Muscle layer of duodenum (tissue), 2 donors: Measurements from ENCODE around the gene MACO1.
"Not testable (repeated sequence)": the region's sequence is repeated elsewhere in the genome, so short reads cannot be mapped to it uniquely, and the experiment has no call there.

ENCODE experiments used
- H3K27ac ChIP-seq: one replicate; pipeline ENCODE4 v1.7.0; 2013; ENCODE audit warnings: mild to moderate bottlenecking, low read length
- H3K27me3 ChIP-seq: one replicate; pipeline ENCODE4 v1.7.0; 2013; ENCODE audit warnings: low read depth, mild to moderate bottlenecking, control low read depth, low read length
- H3K36me3 ChIP-seq, 2 donors: one replicate each; pipeline ENCODE4 v1.7.0; 2013; ENCODE audit warnings: low read length in 2 of 2, control low read depth in 1 of 2, mild to moderate bottlenecking in 1 of 2; ENCODE audit not compliant: insufficient read depth in 2 of 2, control insufficient read depth in 1 of 2
- H3K4me1 ChIP-seq, 2 donors: one replicate each; pipeline ENCODE4 v1.7.0; 2013; ENCODE audit warnings: low read length in 2 of 2, mild to moderate bottlenecking in 2 of 2, control low read depth in 1 of 2, moderate library complexity in 1 of 2; ENCODE audit not compliant: insufficient read depth in 2 of 2, control insufficient read depth in 1 of 2
- H3K4me3 ChIP-seq, 2 donors: one replicate each; pipeline ENCODE4 v1.7.0; 2013; ENCODE audit warnings: low read length in 2 of 2, low read depth in 1 of 2, mild to moderate bottlenecking in 1 of 2
- H3K9me3 ChIP-seq, 2 donors: one replicate each; pipeline ENCODE4 v1.7.0; 2013; ENCODE audit warnings: low read length in 2 of 2, control low read depth in 1 of 2, mild to moderate bottlenecking in 1 of 2; ENCODE audit not compliant: control insufficient read depth in 1 of 2
- donor health status: healthy.

The MACO1 gene

DNA sequence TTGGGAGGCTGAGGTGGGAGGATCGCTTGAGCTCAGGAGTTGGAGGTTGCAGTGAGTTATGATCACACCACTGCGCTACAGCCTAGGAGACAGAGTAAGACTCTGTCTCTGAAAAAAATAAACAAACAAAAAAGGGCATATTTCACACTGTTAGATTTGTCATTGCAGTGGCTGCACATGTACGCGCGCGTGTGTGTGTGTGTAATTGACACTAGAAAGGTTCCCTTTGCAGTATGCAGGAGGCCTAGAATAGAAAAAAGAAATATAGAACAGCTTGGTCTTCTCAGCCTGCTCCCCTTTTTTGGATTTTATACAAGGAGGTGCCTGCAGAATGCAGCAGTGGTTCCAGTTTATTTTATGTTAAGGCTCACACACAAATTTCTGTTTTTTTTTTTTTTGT is 8.6 kb downstream of the MACO1 start:
- H3K4me1 ChIP-seq = peaks cover 22 to 34% of the 10 kb centered on the region in 2 donors
- H3K27me3 ChIP-seq = no peaks in the 10 kb centered on the region
- no peak overlapping the region for H3K4me3 ChIP-seq

DNA sequence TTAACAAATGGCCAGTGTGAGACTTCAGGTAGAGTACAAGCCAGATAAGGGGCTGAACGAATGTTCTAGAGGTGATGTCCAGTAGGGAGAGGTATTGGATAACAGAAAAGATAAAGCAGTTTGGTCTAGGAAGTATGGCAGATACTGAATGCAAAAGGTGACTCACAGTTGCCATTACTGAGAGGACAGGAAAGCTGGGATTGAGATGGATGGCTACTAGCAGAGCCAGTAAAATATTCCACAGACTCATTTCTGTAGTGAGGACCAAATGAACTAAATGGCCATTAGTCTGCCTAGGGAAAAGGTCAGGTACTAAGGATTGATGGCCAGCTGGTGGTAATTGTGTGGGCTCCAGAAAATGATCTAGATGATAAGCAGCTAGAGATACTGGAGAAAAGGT is 11.5 kb downstream of the MACO1 start:
- H3K4me1 ChIP-seq = peaks cover 0 to 8% of the 10 kb centered on the region in 2 donors
- no peaks in the 10 kb centered on the region for H3K27me3 ChIP-seq
- no peak overlapping the region for H3K27ac ChIP-seq
- no peaks in the 10 kb centered on the region for H3K9me3 ChIP-seq
- H3K36me3 ChIP-seq = peaks cover 0 to 5% of the 10 kb centered on the region in 2 donors
- H3K4me3 ChIP-seq = no peak overlapping the region

More for the DNA sequence above, 8.6 kb downstream of the MACO1 start:
- H3K36me3 ChIP-seq = no peaks in the 10 kb centered on the region
- no peak overlapping the region for H3K27ac ChIP-seq
- no peaks in the 10 kb centered on the region for H3K9me3 ChIP-seq

GRCh38 chr1:25443030-25443699 is 12.5 kb downstream of the MACO1 start:
- Histone ChIP-seq H3K9me3 (no peaks in the 10 kb centered on the region), H3K4me1 (peaks cover 0 to 8% of the 10 kb centered on the region in 2 donors), H3K36me3 (peaks cover 0 to 15% of the 10 kb centered on the region in 2 donors), H3K4me3 (no peak overlapping the region), H3K27ac (no peak overlapping the region), H3K27me3 (no peaks in the 10 kb centered on the region)

DNA sequence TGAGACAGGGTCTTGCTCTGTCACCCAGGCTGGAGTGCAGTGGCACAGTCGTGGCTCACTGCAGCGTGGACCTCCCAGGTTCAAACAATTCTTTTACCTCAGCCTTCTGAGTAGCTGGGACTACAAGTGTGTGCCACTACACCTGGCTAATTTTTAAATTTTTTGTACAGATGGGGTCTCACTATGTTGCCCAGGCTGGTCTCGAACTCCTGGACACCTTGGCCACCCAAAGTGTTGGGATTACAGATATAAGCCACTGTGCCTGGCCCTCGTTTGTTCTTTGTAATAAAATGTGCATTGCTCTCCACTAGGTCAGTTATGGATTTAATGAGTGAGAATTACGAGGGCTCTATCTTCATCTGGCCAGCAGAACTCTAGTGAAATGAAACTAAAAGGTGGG is 13.9 kb downstream of the MACO1 start:
- not testable (repeated sequence) for H3K27ac ChIP-seq, H3K9me3 ChIP-seq, H3K4me1 ChIP-seq, H3K4me3 ChIP-seq, H3K27me3 ChIP-seq
- H3K36me3 ChIP-seq = peaks cover 3 to 21% of the 10 kb centered on the region in 2 donors

DNA sequence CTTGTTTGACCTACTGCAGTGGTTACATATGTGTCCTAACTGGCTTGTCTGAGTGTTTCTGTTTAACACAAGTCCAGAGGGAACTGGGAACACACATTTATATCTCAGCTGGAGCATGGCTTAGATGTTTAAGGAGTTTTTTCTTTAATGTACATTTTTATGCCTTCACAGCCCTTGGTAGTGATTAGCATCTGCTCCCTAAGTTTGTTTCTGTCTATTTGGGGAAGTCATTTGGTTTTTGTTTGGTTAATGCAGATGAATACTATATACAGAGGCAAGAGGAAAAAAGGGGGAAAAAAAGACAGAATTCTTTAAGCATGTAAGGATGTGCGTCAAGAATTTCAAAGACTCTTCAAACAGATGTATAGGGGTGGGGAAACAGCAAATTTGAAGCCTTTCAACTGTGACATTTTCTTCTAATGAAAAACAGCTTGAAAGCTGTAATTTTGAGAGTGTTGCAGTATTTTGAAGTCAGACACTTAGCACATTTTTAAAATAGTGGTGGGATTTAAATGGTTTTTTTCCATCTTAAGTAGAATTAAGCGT is 15.4 kb downstream of the MACO1 start:
- Histone ChIP-seq H3K27me3 (no peaks in the 10 kb centered on the region), H3K4me1 (peaks cover 0 to 8% of the 10 kb centered on the region in 2 donors), H3K27ac (no peak overlapping the region)

DNA sequence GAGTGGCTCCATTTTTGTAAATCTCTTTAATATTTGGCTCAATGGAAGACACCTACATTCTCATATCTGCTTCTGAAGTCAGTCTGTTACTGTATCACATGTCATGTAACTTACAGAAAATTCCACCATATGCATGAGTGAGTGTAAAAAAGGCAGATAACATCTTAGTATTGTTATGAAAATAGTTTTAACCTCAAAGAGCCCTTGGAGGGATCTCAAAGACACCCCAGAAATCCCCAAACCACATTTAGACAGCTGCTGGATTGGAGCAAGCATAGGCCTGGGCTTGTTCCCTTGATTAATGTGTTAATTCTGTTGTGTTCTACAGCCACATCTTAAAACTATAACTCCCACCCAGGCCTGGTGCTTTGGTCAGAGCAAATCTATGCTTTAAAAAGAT is 16.9 kb downstream of the MACO1 start:
- Histone ChIP-seq H3K4me3 (no peak overlapping the region), H3K27ac (no peak overlapping the region), H3K36me3 (peaks cover 9 to 29% of the 10 kb centered on the region in 2 donors), H3K4me1 (peaks cover 0 to 1% of the 10 kb centered on the region in 2 donors), H3K27me3 (no peaks in the 10 kb centered on the region), H3K9me3 (no peaks in the 10 kb centered on the region)

More for the DNA sequence above, 15.4 kb downstream of the MACO1 start:
- Histone ChIP-seq H3K4me3 (no peak overlapping the region), H3K36me3 (peaks cover 9 to 29% of the 10 kb centered on the region in 2 donors), H3K9me3 (no peaks in the 10 kb centered on the region)

DNA sequence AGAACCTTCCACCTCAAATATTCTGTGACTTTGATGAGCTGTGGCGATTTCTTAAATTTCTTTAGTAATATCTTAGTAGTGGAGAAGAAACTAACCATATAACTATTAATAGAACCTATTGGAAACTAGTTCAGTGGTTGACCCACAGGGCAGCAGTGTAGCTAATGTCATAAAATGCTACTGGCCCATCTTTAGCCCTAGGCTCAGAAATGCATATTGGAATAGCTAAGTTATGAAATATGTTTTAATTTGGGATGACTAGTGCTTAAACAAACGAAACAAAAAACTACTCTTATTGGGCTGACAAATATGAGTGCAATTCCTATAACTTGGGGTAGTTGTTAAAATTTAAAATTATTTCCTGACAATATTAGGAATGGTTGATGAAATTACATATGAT is 20.2 kb downstream of the MACO1 start:
- peaks cover 15 to 29% of the 10 kb centered on the region in 2 donors for H3K36me3 ChIP-seq
- no peak overlapping the region for H3K4me3 ChIP-seq
- H3K4me1 ChIP-seq = no peaks in the 10 kb centered on the region
- H3K9me3 ChIP-seq = no peaks in the 10 kb centered on the region
- H3K27ac ChIP-seq = no peak overlapping the region
- H3K27me3 ChIP-seq = no peaks in the 10 kb centered on the region

DNA sequence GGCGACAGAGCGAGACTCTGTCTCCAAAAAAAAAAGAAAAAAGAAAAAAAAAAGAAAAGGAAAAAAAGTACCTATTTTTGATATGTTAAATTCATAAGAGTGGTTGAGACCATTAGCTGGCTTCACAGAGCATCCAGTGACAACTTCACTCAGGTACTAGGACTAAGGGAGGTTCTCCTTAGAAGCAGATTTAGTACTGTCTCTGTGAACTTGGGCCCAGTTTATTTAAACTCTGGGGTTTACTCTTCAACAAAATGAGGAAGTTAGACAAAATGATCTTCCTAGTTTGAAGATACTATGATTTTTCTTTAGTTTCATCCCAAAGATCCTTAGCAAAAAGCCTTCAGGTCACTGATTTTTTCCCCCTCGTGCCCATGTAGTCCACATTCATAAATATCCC is 21.2 kb downstream of the MACO1 start:
- Histone ChIP-seq H3K27ac (no peak overlapping the region), H3K36me3 (peaks cover 15 to 27% of the 10 kb centered on the region in 2 donors)

GRCh38 chr1:25456502-25456901 is 25.8 kb downstream of the MACO1 start:
- Histone ChIP-seq H3K27ac (no peak overlapping the region), H3K4me1 (no peaks in the 10 kb centered on the region), H3K27me3 (no peaks in the 10 kb centered on the region), H3K36me3 (peaks cover 0 to 12% of the 10 kb centered on the region in 2 donors), H3K9me3 (no peaks in the 10 kb centered on the region), H3K4me3 (no peak overlapping the region)

More for the DNA sequence above, 21.2 kb downstream of the MACO1 start:
- no peaks in the 10 kb centered on the region for H3K4me1 ChIP-seq
- H3K4me3 ChIP-seq = no peak overlapping the region
- no peaks in the 10 kb centered on the region for H3K9me3 ChIP-seq
- H3K27me3 ChIP-seq = no peaks in the 10 kb centered on the region

DNA sequence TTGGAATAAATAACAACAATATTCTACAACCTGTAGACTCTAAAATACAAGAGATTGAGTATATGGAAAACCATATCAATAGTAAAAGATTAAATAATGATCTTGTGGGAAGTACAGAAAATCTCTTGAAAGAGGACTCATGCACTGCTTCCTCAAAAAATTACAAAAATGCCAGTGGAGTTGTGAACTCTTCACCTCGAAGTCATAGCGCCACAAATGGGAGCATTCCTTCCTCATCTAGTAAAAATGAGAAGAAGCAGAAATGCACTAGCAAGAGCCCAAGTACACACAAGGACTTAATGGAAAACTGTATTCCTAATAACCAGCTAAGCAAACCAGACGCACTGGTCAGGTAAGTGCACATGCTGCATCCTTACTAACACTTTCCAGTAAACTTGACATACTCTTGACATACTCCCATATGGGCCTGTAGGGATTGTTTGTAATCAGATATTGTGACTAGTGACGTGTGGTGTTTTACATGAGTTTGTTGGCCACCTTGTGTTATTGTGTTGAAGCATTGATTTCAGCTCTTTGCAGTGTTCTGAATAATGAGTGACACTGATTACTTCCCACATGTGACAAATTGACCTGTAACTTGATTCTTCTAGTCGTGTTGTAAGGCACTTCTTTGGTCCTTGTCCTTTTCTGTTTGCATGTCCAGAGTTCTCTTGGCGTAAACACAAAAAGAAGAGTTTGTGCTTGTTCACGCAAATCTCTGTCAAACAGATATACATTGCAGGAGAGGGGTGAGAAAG is 28.0 kb downstream of the MACO1 start:
- peaks cover 0 to 5% of the 10 kb centered on the region in 2 donors for H3K4me1 ChIP-seq
- H3K36me3 ChIP-seq = peaks cover 0 to 12% of the 10 kb centered on the region in 2 donors
- H3K27me3 ChIP-seq = no peaks in the 10 kb centered on the region
- no peak overlapping the region for H3K27ac ChIP-seq
- no peak overlapping the region for H3K4me3 ChIP-seq
- no peaks in the 10 kb centered on the region for H3K9me3 ChIP-seq

GRCh38 chr1:25460020-25460419 is 29.3 kb downstream of the MACO1 start:
- no peaks in the 10 kb centered on the region for H3K9me3 ChIP-seq
- H3K4me1 ChIP-seq = peaks cover 0 to 5% of the 10 kb centered on the region in 2 donors
- H3K27ac ChIP-seq = no peak overlapping the region
- H3K36me3 ChIP-seq = peaks cover 0 to 12% of the 10 kb centered on the region in 2 donors
- H3K27me3 ChIP-seq = no peaks in the 10 kb centered on the region
- H3K4me3 ChIP-seq = no peak overlapping the region
